Caco-2 (cell line): ENCODE measurements around the gene ASTN2. TPM values are rescaled to one million over a fixed set of nuclear protein-coding genes. Genes with fewer than 3 reads are reported as not detected.

Experiments used
- BruUV-seq: library from RNA; stranded (reverse); fragments of 400-500 nt; replicated peaks from 2 replicates; lab custom pipeline; 2021; lab: Mats Ljungman, UMichigan
- CTCF ChIA-PET: fragments of 300-600 bp; sonication (Branson Sonifier 250); formaldehyde crosslinking; loops from one replicate; lab custom pipeline; 2022; ENCODE audit warnings: antibody characterized with exemption; lab: Charles Lee
- POLR2A ChIA-PET: fragments of 300-600 bp; sonication (Branson Sonifier 250); formaldehyde crosslinking; loops from one replicate; lab custom pipeline; 2022; ENCODE audit warnings: antibody characterized with exemption; lab: Charles Lee
- DNase-seq, 2 experiments: peaks; one replicate each; pipeline versions ENCODE4 v3.0.0 to v3.0.0-alpha.2; 2020 to 2022
- H3K27me3 ChIP-seq: replicated peaks from 2 replicates; pipeline ENCODE4 v1.6.0; 2011; ENCODE audit warnings: low read length; ENCODE audit not compliant: control insufficient read depth, insufficient read depth
- H3K36me3 ChIP-seq: 2 replicates; pipeline ENCODE4 v1.5.1; 2011; ENCODE audit warnings: low read length; ENCODE audit not compliant: control insufficient read depth, insufficient read depth
- H3K4me1 ChIP-seq: fragments of 250-450 bp; sonication (Bioruptor Pico); 2 replicates; pipeline ENCODE4 v1.5.1; 2020; ENCODE audit warnings: mild to moderate bottlenecking
- H3K4me3 ChIP-seq: 2 replicates; pipeline ENCODE4 v1.5.1; 2011; ENCODE audit warnings: low read depth, mild to moderate bottlenecking, control low read depth, low read length
- H3K9me3 ChIP-seq: fragments of 250-450 bp; sonication (Bioruptor Pico); 2 replicates; pipeline ENCODE4 v1.5.1; 2020; ENCODE audit warnings: mild to moderate bottlenecking, moderate library complexity
- H3K27ac Mint-ChIP-seq: one replicate; pipeline ENCODE4 v1.8.0; 2022; ENCODE audit warnings: mixed read lengths; ENCODE audit not compliant: unreplicated experiment
- H3K27me3 Mint-ChIP-seq: one replicate; pipeline ENCODE4 v1.8.0; 2022; ENCODE audit warnings: mixed read lengths; ENCODE audit not compliant: insufficient read depth, unreplicated experiment
- H3K36me3 Mint-ChIP-seq: one replicate; pipeline ENCODE4 v1.8.0; 2022; ENCODE audit warnings: mild to moderate bottlenecking, mixed read lengths; ENCODE audit not compliant: insufficient read depth, unreplicated experiment
- H3K4me1 Mint-ChIP-seq: one replicate; pipeline ENCODE4 v1.8.0; 2022; ENCODE audit warnings: low read depth, mixed read lengths; ENCODE audit not compliant: unreplicated experiment
- H3K4me3 Mint-ChIP-seq: one replicate; pipeline ENCODE4 v1.8.0; 2022; ENCODE audit warnings: mild to moderate bottlenecking, moderate library complexity, mixed read lengths; ENCODE audit not compliant: unreplicated experiment
- H3K9me3 Mint-ChIP-seq: one replicate; pipeline ENCODE4 v1.8.0; 2022; ENCODE audit warnings: mixed read lengths; ENCODE audit not compliant: unreplicated experiment
- intact Hi-C: fragments of 100-400 bp; cut with micrococcal nuclease; formaldehyde crosslinking; loops from one replicate; pipeline ENCODE4 v1.10.0; 2022; ENCODE audit not compliant: unreplicated experiment
- total RNA-seq: library from RNA; stranded (reverse); gene quantifications from 2 replicates; pipeline ENCODE4 v1.2.3, GENCODE V29; 2022
- TF ChIP-seq, protein P1 (sequence below), 2 experiments: fragments of 200-600 bp in 1 of 2; IDR thresholded peaks; 1 replicate in 1 of 2; 2 replicates in 1 of 2; pipeline versions ENCODE4 v1.5.1 to v1.8.0; 2011 to 2022; ENCODE audit warnings: antibody characterized with exemption in 1 of 2, control low read depth in 1 of 2, inconsistent platforms in 1 of 2, low read depth in 1 of 2, low read length in 1 of 2, mild to moderate bottlenecking in 1 of 2, moderate library complexity in 1 of 2; ENCODE audit not compliant: insufficient read depth in 1 of 2, severe bottlenecking in 1 of 2, unreplicated experiment in 1 of 2

The ASTN2 gene
- total RNA-seq, 1 experiment from 2014 or later = 12.7 TPM

DNA sequence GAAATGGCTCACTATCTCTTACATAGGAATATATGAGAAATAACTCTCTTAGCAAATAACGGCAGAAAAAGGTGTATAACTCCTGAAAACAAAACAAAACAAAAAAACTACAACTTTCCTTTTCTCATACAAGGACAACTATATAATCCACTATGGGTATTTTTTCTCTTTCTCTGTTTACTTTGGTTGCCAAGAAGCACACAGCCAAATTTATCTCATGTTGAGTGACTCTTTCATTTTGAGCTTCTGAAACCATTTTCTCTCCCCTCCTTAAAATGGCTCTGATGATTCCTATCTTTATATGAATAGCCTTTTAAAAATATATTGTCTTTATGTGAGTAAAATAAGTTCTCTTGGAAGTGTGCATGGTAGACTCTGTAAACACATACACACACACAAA lies 599.0 kb downstream of the ASTN2 start:
- Mint-ChIP-seq H3K4me1 (no peaks in the 10 kb centered on the region), H3K9me3 (no peaks in the 10 kb centered on the region), H3K4me3 (no peak overlapping the region), H3K36me3 (no peaks in the 10 kb centered on the region), H3K27ac (no peak overlapping the region), H3K27me3 (peaks cover 24% of the 10 kb centered on the region)
- H3K4me1 ChIP-seq = no peaks in the 10 kb centered on the region
- TF ChIP-seq, protein P1, sequence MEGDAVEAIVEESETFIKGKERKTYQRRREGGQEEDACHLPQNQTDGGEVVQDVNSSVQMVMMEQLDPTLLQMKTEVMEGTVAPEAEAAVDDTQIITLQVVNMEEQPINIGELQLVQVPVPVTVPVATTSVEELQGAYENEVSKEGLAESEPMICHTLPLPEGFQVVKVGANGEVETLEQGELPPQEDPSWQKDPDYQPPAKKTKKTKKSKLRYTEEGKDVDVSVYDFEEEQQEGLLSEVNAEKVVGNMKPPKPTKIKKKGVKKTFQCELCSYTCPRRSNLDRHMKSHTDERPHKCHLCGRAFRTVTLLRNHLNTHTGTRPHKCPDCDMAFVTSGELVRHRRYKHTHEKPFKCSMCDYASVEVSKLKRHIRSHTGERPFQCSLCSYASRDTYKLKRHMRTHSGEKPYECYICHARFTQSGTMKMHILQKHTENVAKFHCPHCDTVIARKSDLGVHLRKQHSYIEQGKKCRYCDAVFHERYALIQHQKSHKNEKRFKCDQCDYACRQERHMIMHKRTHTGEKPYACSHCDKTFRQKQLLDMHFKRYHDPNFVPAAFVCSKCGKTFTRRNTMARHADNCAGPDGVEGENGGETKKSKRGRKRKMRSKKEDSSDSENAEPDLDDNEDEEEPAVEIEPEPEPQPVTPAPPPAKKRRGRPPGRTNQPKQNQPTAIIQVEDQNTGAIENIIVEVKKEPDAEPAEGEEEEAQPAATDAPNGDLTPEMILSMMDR (IDR thresholded peaks at IDR 0.05; ENCODE audit: insufficient read depth in 1 of 2, low read depth in 1 of 2, low read length in 1 of 2, severe bottlenecking in 1 of 2, unreplicated experiment in 1 of 2) = no peak
- no TSS peak for BruUV-seq
- ChIA-PET CTCF (no interaction called here), POLR2A (no interaction called here)
- no peaks in the 10 kb centered on the region for H3K27me3 ChIP-seq
- no peaks in the 10 kb centered on the region for H3K36me3 ChIP-seq
- no peak overlapping the region for H3K4me3 ChIP-seq
- intact Hi-C loops = no loop called here
- H3K9me3 ChIP-seq = no peaks in the 10 kb centered on the region
- DNase-seq = no peak

GRCh38 chr9:116813031-116813300 lies 601.9 kb downstream of the ASTN2 start:
- H3K4me3 ChIP-seq = no peak overlapping the region
- CTCF ChIA-PET = no interaction called here
- H3K4me1 ChIP-seq = no peaks in the 10 kb centered on the region
- no peak overlapping the region for H3K4me3 Mint-ChIP-seq
- POLR2A ChIA-PET = no interaction called here
- TF ChIP-seq, protein P1 (IDR thresholded peaks at IDR 0.05; ENCODE audit: insufficient read depth in 1 of 2, low read depth in 1 of 2, low read length in 1 of 2, severe bottlenecking in 1 of 2, unreplicated experiment in 1 of 2) = no peak
- no peaks in the 10 kb centered on the region for H3K27me3 ChIP-seq
- no peaks in the 10 kb centered on the region for H3K36me3 ChIP-seq
- intact Hi-C loops = no loop called here
- no peaks in the 10 kb centered on the region for H3K9me3 ChIP-seq
- no peaks in the 10 kb centered on the region for H3K9me3 Mint-ChIP-seq
- BruUV-seq = no TSS peak
- peaks cover 24% of the 10 kb centered on the region for H3K27me3 Mint-ChIP-seq
- H3K36me3 Mint-ChIP-seq = no peaks in the 10 kb centered on the region
- no peaks in the 10 kb centered on the region for H3K4me1 Mint-ChIP-seq
- no peak overlapping the region for H3K27ac Mint-ChIP-seq
- no peak for DNase-seq

- peaks cover 24% of the 10 kb centered on the region for H3K27me3 Mint-ChIP-seq
- POLR2A ChIA-PET = no interaction called here
- CTCF ChIA-PET = no interaction called here
- Histone ChIP-seq H3K4me3 (no peak overlapping the region), H3K36me3 (no peaks in the 10 kb centered on the region), H3K9me3 (no peaks in the 10 kb centered on the region), H3K27me3 (no peaks in the 10 kb centered on the region), H3K4me1 (no peaks in the 10 kb centered on the region)
- H3K36me3 Mint-ChIP-seq = no peaks in the 10 kb centered on the region
- BruUV-seq = no TSS peak
- TF ChIP-seq, protein P1 (IDR thresholded peaks at IDR 0.05; ENCODE audit: insufficient read depth in 1 of 2, low read depth in 1 of 2, low read length in 1 of 2, severe bottlenecking in 1 of 2, unreplicated experiment in 1 of 2) = no peak
- intact Hi-C loops = no loop called here
- H3K27ac Mint-ChIP-seq = no peak overlapping the region
- H3K4me1 Mint-ChIP-seq = no peaks in the 10 kb centered on the region
- DNase-seq = peak in 1 of 2 experiments; percentile 3
- no peaks in the 10 kb centered on the region for H3K9me3 Mint-ChIP-seq
- no peak overlapping the region for H3K4me3 Mint-ChIP-seq
These were observed 602.4 kb downstream of the ASTN2 start for GRCh38 chr9:116812231-116813030.
